Osteocyte (in vitro differentiated cells): Measurements from ENCODE around the gene DNMT3B. TPM values are rescaled to one million over a fixed set of nuclear protein-coding genes. Genes with fewer than 3 reads are reported as not detected.

Experiments used
- DNase-seq: peaks from one replicate; pipeline ENCODE4 v3.0.0; 2021; ENCODE audit warnings: mixed read lengths; ENCODE audit not compliant: unreplicated experiment; ENCODE audit errors: extremely low spot score
- H3K27ac Mint-ChIP-seq: one replicate; pipeline ENCODE4 v1.8.0; 2021; ENCODE audit warnings: mild to moderate bottlenecking, mixed read lengths; ENCODE audit not compliant: unreplicated experiment
- H3K27me3 Mint-ChIP-seq: one replicate; pipeline ENCODE4 v1.8.0; 2021; ENCODE audit warnings: mixed read lengths; ENCODE audit not compliant: unreplicated experiment
- H3K36me3 Mint-ChIP-seq: one replicate; pipeline ENCODE4 v1.8.0; 2021; ENCODE audit warnings: mixed read lengths; ENCODE audit not compliant: unreplicated experiment
- H3K4me1 Mint-ChIP-seq: one replicate; pipeline ENCODE4 v1.8.0; 2021; ENCODE audit warnings: mixed read lengths; ENCODE audit not compliant: unreplicated experiment
- H3K4me3 Mint-ChIP-seq: one replicate; pipeline ENCODE4 v1.8.0; 2021; ENCODE audit warnings: mild to moderate bottlenecking, moderate library complexity, mixed read lengths; ENCODE audit not compliant: unreplicated experiment
- H3K9me3 Mint-ChIP-seq: one replicate; pipeline ENCODE4 v1.8.0; 2021; ENCODE audit warnings: mixed read lengths; ENCODE audit not compliant: unreplicated experiment
- CTCF ChIP-seq: fragments of 200-600 bp; sonication (generic); IDR thresholded peaks from 2 replicates; pipeline ENCODE4 v1.5.0; 2021; ENCODE audit warnings: antibody characterized with exemption, mild to moderate bottlenecking, moderate library complexity
- total RNA-seq: library from RNA; stranded (reverse); gene quantifications from 2 replicates; pipeline ENCODE4 v1.2.1, GENCODE V29; 2021

The DNMT3B gene
- total RNA-seq, 1 donor from 2014 or later = 2.9 TPM

GRCh38 chr20:32822225-32822624 is 60.0 kb downstream of the DNMT3B start:
- H3K9me3 Mint-ChIP-seq = no peaks in the 10 kb centered on the region
- H3K27me3 Mint-ChIP-seq = no peaks in the 10 kb centered on the region
- TF ChIP-seq CTCF = no peak
- H3K4me1 Mint-ChIP-seq = peaks cover 40% of the 10 kb centered on the region
- H3K27ac Mint-ChIP-seq = no peak overlapping the region
- H3K4me3 Mint-ChIP-seq = no peak overlapping the region
- no peak for DNase-seq
- H3K36me3 Mint-ChIP-seq = peaks cover 5% of the 10 kb centered on the region

GRCh38 chr20:32823078-32823477 is 60.9 kb downstream of the DNMT3B start:
- Mint-ChIP-seq H3K4me1 (peaks cover 43% of the 10 kb centered on the region), H3K36me3 (peaks cover 10% of the 10 kb centered on the region), H3K9me3 (no peaks in the 10 kb centered on the region), H3K27ac (peak overlapping the region; percentile 73), H3K27me3 (no peaks in the 10 kb centered on the region), H3K4me3 (no peak overlapping the region)
- DNase-seq = no peak
- no peak for TF ChIP-seq CTCF

DNA sequence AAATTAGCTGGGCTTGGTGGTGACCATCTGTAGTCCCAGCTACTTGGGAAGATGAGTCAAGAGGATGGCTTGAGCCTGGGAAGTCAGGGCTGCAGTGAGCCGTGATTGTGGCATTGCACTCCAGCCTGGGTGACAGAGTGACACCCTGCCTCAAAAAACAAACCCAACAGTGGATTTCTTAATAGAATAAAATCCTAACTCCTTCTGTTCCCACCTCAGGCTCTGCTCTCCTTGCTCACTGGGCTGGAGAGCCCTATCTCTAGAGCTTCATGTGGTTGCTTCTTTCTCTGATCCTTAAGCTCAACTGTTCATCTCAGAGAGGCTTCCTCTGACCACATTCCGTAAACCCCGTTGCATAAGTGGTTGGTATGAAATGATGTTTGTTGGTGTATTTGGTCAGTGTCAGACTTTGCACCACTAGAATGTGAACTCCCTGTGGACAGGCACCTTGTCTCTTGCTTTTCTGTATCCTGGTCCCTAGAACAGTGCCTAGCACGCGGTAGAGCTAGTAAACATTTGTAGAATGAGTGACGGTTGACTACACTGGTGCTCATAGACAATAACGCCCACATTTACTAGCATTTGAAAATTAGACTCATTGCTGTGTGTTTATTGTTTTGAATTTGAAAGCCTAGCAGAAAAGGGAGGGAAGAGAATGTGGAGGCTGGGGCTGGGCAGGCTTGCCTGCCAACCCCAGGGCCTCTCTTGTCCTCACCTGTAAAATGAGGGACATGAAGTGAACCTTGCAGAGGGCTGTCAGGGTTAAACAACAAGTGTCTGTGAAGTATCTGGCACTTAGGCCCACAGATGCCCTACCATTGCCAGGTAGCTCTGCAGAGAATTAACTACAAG is 61.8 kb downstream of the DNMT3B start:
- no peak overlapping the region for H3K4me3 Mint-ChIP-seq
- H3K36me3 Mint-ChIP-seq = peaks cover 16% of the 10 kb centered on the region
- DNase-seq = no peak
- peaks cover 44% of the 10 kb centered on the region for H3K4me1 Mint-ChIP-seq
- H3K9me3 Mint-ChIP-seq = no peaks in the 10 kb centered on the region
- TF ChIP-seq CTCF = no peak
- H3K27ac Mint-ChIP-seq = peak overlapping the region; percentile 73
- no peaks in the 10 kb centered on the region for H3K27me3 Mint-ChIP-seq

DNA sequence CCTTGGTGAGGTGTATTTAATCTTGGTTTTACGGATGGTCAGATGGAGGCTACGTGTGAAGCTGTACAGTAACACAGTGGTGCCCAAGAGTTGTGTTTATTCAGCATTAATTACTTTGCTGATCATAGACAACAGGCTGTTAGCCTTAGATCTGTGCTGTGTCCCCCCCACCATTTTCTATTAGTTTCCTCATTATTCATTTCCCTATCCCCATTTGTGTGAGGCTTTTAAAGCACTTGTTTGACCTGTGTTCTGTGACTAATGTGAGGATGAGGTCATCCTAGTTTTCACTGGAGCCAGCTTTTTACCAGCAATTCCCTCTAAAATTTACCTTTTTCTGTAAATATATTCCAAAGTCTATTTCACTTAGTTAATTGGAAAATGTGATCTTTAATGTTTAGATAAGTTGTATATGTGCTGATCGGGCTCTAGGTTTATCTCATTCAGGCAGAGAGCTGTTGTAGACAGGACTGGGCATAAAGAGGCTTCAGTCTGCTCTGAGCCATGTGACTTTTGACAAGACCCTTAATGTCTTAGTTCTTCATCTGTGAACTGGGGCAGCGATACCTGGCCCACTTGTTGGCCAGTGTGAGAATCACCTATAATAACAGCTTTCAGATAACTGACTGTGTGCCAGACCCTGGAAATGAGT is 66.0 kb downstream of the DNMT3B start:
- H3K36me3 Mint-ChIP-seq = peaks cover 26% of the 10 kb centered on the region
- no peak overlapping the region for H3K4me3 Mint-ChIP-seq
- no peaks in the 10 kb centered on the region for H3K9me3 Mint-ChIP-seq
- no peak for DNase-seq
- peaks cover 21% of the 10 kb centered on the region for H3K4me1 Mint-ChIP-seq
- no peaks in the 10 kb centered on the region for H3K27me3 Mint-ChIP-seq
- H3K27ac Mint-ChIP-seq = peak overlapping the region; percentile 58
- TF ChIP-seq CTCF = no peak

DNA sequence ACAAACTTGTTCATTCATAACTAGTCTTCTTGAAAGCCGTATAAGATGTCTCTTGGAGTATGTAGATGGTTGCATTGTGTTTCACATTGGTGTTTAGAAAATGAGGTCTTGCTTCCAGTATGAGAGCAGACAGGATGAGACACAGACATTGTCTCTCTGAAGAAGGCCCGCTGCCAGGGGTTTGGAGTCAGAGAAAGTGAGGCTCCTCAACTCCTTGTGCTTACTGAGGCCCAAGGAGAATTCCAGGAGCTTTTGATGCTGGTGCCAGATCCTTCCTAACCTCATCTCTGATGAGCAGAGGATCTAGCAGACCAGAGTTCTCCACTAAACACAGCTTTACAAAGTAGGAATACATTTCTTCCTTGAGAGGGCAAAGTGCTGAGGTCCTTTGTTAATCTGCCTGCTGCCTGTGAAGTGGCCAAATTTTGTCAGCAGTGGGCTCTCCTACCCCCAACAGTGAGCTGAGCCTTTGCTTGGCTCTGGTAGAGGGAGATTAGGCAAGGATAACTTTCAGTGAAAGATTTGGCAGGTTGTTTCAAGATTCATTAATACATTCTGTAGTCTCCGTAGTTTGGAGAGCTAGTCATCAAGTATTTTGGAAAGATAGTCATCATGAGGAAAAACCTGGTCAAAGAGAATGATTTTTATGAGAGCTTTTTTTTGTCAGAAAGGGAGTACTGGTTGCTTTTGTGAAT is 67.3 kb downstream of the DNMT3B start:
- no peaks in the 10 kb centered on the region for H3K27me3 Mint-ChIP-seq
- TF ChIP-seq CTCF = no peak
- no peak for DNase-seq
- H3K9me3 Mint-ChIP-seq = no peaks in the 10 kb centered on the region
- H3K4me3 Mint-ChIP-seq = no peak overlapping the region
- H3K4me1 Mint-ChIP-seq = peaks cover 12% of the 10 kb centered on the region
- peak overlapping the region; percentile 15 for H3K27ac Mint-ChIP-seq
- H3K36me3 Mint-ChIP-seq = peaks cover 32% of the 10 kb centered on the region
